Rectal smooth muscle tissue (tissue), 1 donor: ENCODE data around the gene PGPEP1.
"Not testable (repeated sequence)": the region's sequence is repeated elsewhere in the genome, so short reads cannot be mapped to it uniquely, and the experiment has no call there.

Experiments
- H3K27ac ChIP-seq: one replicate; pipeline ENCODE4 v1.7.0; 2013; ENCODE audit warnings: low read depth, low read length, inconsistent platforms
- H3K27me3 ChIP-seq: one replicate; pipeline ENCODE4 v1.7.0; 2013; ENCODE audit warnings: low read length; ENCODE audit not compliant: control insufficient read depth, insufficient read depth
- H3K36me3 ChIP-seq: one replicate; pipeline ENCODE4 v1.7.0; 2013; ENCODE audit warnings: low read length; ENCODE audit not compliant: control insufficient read depth, insufficient read depth
- H3K4me1 ChIP-seq: one replicate; pipeline ENCODE4 v1.7.0; 2013; ENCODE audit warnings: low read length; ENCODE audit not compliant: control insufficient read depth, insufficient read depth
- H3K4me3 ChIP-seq: one replicate; pipeline ENCODE4 v1.7.0; 2013; ENCODE audit warnings: low read length
- H3K9ac ChIP-seq: one replicate; pipeline ENCODE4 v1.7.0; 2013; ENCODE audit warnings: low read length

Gene PGPEP1

GRCh38 chr19:18364277-18364825, 24.0 kb downstream of the PGPEP1 start:
- H3K4me3 ChIP-seq, H3K36me3 ChIP-seq, H3K4me1 ChIP-seq, H3K27me3 ChIP-seq, H3K9ac ChIP-seq: not testable (repeated sequence)
- peak overlapping the region; percentile 56 for H3K27ac ChIP-seq

DNA sequence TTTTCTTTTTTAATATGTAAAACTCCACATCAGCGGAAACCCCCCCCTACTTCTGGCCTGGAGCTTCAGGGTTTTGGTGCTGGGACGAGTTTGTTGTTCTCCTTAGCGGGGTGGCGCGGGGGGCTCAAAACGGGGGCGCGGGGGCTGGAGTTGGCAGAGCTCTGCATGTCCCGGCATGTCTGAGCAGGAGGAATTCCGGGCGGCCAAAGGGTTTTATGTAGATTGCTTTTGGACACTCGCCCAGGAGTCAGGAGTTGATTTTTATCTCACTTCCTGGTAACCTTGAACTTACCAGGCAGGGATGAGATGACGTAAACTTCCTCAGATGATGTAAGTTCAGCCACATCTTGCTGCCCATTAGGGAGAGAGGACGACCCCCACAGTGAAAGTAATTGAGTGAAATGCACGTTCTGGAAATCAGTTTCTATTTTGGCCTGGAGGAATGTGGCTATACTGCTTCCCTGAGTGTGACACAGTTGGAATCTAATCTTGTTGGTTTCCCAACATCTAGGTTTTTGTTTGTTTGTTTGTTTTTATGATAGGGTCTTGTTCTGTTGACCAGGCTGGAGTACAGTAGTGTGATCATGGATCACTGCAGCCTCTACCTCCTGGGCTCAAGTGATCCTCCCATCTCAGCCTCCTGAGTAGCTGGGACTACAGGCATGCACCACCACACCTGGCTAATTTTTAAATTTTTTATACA, 24.6 kb downstream of the PGPEP1 start:
- Histone ChIP-seq H3K4me1 (peaks cover 4% of the 10 kb centered on the region), H3K27ac (peak overlapping the region; percentile 56), H3K36me3 (peaks cover 5% of the 10 kb centered on the region), H3K9ac (no peak overlapping the region), H3K27me3 (no peaks in the 10 kb centered on the region), H3K4me3 (no peak overlapping the region)

GRCh38 chr19:18366021-18366435, 25.6 kb downstream of the PGPEP1 start:
- H3K9ac ChIP-seq = no peak overlapping the region
- no peak overlapping the region for H3K4me3 ChIP-seq
- H3K4me1 ChIP-seq = peaks cover 4% of the 10 kb centered on the region
- no peak overlapping the region for H3K27ac ChIP-seq
- peaks cover 5% of the 10 kb centered on the region for H3K36me3 ChIP-seq
- H3K27me3 ChIP-seq = no peaks in the 10 kb centered on the region

GRCh38 chr19:18368504-18369222, 28.3 kb downstream of the PGPEP1 start:
- Histone ChIP-seq H3K27me3 (no peaks in the 10 kb centered on the region), H3K4me1 (peaks cover 4% of the 10 kb centered on the region), H3K9ac (no peak overlapping the region), H3K4me3 (no peak overlapping the region), H3K27ac (no peak overlapping the region), H3K36me3 (no peaks in the 10 kb centered on the region)

- Histone ChIP-seq H3K9ac (no peak overlapping the region), H3K36me3 (no peaks in the 10 kb centered on the region), H3K27ac (no peak overlapping the region), H3K4me1 (peaks cover 5% of the 10 kb centered on the region), H3K27me3 (no peaks in the 10 kb centered on the region), H3K4me3 (no peak overlapping the region)
Measured at GRCh38 chr19:18373407-18373891, 33.1 kb downstream of the PGPEP1 start.

DNA sequence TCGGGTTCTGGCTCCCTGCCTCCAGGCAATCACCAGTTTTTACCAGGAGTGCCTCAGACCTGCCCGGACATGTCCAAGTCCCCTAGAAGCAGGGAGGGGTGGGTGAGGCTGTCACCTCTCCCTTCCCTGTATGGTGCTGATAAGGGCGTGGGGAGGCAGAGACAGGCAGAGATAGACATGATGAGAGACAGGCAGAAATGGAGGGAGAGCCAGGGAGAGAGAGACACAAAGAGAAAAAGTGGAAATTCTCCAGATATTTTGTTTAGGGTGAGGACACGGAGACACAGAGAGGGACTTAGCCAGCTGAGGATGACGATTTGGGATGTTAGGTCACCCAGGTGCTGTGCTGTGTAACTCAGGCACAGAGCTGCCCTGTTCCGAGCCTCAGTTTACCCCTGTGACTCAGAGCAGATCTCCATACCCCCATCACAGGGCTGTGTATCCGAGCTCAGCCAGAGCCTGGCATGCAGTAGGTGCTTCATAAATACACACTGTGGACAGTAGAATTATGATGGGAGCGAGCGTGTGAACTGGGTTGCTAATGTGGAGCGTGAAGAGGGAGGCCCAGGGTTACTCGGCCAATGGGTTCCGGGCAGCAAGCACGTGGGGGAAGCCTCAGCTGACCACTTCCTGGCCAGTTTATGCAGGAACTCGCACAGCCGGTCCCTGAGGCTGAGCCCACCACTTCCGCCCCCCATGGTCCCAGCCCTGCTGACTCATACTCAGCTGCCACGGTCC, 33.7 kb downstream of the PGPEP1 start:
- no peak overlapping the region for H3K9ac ChIP-seq
- no peaks in the 10 kb centered on the region for H3K27me3 ChIP-seq
- H3K36me3 ChIP-seq = no peaks in the 10 kb centered on the region
- peak overlapping the region; percentile 65 for H3K27ac ChIP-seq
- H3K4me3 ChIP-seq = peak overlapping the region; percentile 11
- H3K4me1 ChIP-seq = peaks cover 5% of the 10 kb centered on the region

- Histone ChIP-seq H3K27ac (no peak overlapping the region), H3K4me1 (peaks cover 12% of the 10 kb centered on the region), H3K36me3 (no peaks in the 10 kb centered on the region), H3K27me3 (no peaks in the 10 kb centered on the region), H3K4me3 (no peak overlapping the region), H3K9ac (no peak overlapping the region)
Measured at GRCh38 chr19:18377026-18377425, 36.6 kb downstream of the PGPEP1 start.

DNA sequence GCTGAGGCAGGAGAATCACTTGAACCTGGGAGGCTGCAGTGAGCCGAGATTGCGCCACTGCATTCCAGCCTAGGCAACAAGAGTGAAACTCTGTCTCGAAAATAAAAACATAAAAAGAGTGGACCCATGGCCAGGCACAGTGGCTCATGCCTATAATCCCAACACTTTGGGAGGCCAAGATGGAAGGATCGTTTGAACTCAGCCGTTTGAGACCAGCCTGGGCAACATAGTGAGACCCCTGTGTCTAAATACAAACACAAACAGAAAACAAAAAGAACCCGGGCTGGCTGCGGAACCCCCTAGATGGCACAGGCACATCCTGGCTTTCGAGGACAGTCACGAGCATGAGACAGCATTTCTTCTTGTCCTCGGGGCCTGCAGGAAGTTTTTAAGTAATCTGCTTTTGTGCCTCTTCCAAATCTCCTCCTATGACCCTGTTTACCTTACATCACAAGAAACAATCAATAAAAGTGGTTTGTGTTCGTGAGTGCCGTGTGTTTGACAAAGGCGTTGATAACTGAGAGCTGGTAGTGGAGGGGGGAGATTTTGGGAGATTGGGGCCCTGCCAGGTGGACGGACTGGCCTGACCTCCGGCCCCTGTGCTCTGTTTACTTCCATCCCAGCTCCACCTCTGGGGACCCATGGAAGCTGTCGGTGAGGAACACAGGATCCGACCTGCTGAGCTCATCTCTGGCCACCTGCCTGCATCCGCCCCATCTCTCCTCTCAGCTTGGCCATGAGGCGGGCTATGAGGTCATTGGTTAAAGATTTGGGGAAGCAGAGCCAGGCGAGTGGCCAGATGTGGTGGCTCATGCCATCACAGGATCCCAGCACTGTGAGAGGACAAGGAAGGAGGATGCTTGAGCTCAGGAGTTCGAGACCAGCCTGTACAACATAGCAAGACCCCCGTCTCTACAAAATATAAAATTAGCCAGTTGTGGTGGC, 39.7 kb downstream of the PGPEP1 start:
- Histone ChIP-seq H3K27me3 (no peaks in the 10 kb centered on the region), H3K9ac (no peak overlapping the region), H3K36me3 (no peaks in the 10 kb centered on the region), H3K4me1 (peaks cover 6% of the 10 kb centered on the region), H3K4me3 (no peak overlapping the region), H3K27ac (peak overlapping the region; percentile 45)

- Histone ChIP-seq H3K36me3 (no peaks in the 10 kb centered on the region), H3K4me1 (peaks cover 6% of the 10 kb centered on the region), H3K27ac (peak overlapping the region; percentile 45), H3K27me3 (no peaks in the 10 kb centered on the region), H3K4me3 (no peak overlapping the region), H3K9ac (no peak overlapping the region)
Measured at GRCh38 chr19:18380843-18381242, 40.4 kb downstream of the PGPEP1 start.

DNA sequence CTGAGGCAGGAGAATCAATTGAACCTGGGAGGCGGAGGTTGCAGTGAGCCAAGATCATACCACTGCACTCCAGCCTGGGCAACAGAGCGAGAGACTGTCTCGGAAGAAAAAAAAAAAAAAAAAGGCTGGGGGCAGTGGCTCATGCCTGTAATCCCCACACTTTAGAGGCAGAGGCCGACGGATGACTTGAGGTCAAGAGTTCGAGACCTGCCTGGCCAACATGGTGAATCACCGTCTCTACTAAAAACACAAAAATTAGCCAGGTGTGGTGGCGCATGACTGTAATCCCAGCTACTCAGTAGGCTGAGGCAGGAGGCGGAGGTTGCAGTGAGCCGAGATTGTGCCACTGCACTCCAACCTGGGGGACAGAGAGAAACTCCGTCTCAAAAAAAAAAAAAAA, 43.2 kb downstream of the PGPEP1 start:
- not testable (repeated sequence) for H3K4me1 ChIP-seq, H3K4me3 ChIP-seq, H3K9ac ChIP-seq, H3K27me3 ChIP-seq, H3K36me3 ChIP-seq, H3K27ac ChIP-seq

DNA sequence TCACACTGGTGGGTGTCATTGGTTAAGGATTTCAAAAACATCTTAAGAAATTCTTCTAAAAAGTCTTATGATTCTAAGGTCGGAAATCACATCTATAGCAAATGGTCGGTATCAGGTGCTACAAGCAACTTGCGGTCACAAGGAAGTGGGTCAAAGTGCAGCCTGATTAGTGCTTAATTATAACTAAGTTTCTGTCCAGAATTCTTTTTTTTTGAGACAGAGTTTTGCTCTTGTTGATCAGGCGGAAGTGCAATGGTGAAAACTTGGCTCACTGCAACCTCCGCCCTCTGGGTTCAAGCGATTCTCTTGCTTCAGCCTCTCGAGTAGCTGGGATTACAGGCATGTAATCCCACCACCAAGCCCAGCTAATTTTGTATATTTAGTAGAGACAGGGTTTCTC, 44.4 kb downstream of the PGPEP1 start:
- Histone ChIP-seq H3K4me1 (peaks cover 6% of the 10 kb centered on the region), H3K36me3 (no peaks in the 10 kb centered on the region), H3K4me3 (no peak overlapping the region), H3K27me3 (peaks cover 5% of the 10 kb centered on the region), H3K27ac (no peak overlapping the region), H3K9ac (no peak overlapping the region)
